Activated CD4-positive, alpha-beta T cell treated with anti-CD3 and anti-CD28 coated beads for 48 hours (primary cell): Measurements from ENCODE around the gene THAP7.
"Not testable (repeated sequence)": the region's sequence is repeated elsewhere in the genome, so short reads cannot be mapped to it uniquely, and the experiment has no call there.

Experiments used
- DNase-seq: peaks from one replicate; pipeline ENCODE4 v3.0.0-alpha.2; 2020

The THAP7 gene

GRCh38 chr22:21012446-21013407, 10.8 kb upstream of the THAP7 start:
- DNase-seq = no peak

- no peak for DNase-seq
Measured at GRCh38 chr22:21010426-21011113, 8.7 kb upstream of the THAP7 start.

DNA sequence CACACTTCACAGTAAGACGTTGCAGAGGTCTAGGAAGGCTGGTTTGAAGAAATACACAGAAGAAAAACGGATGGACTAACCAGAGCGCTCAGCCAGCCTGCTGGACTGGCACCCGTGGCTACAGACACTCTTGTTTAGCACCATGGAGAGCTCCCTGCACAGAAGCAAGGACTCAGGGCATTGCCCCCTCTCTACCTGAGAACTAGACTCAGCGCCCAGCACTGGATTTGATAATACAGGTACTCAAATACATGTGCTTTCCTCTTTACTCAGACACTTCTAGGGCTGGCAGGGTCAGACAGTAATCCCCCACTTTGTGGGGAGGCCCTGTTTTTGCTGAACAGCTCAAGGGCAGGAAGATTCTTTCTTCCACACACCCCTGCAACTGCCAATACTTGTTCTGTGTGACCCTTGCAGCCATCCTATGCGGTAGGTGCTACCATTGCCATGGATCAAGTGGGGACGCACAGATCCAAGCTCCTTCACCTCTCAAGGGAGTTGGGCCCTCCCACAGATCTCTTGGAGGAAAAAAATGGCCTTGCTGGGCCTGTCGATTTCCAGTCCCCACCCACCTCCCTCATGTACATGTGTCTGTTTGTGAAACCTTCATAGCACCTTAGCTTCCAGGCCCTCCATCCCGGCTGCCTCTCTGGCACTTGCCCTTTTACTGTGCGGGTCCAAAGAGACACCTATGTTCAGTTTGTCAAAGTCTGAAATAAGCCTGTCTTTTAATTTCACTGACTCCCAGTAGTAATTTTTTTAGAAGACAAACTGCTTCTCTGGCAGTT, 7.9 kb upstream of the THAP7 start:
- DNase-seq = peak; percentile 36

- not testable (repeated sequence) for DNase-seq
Measured at GRCh38 chr22:21009208-21009607, 7.3 kb upstream of the THAP7 start.

GRCh38 chr22:21003782-21004181, 1.9 kb upstream of the THAP7 start:
- no peak for DNase-seq

DNA sequence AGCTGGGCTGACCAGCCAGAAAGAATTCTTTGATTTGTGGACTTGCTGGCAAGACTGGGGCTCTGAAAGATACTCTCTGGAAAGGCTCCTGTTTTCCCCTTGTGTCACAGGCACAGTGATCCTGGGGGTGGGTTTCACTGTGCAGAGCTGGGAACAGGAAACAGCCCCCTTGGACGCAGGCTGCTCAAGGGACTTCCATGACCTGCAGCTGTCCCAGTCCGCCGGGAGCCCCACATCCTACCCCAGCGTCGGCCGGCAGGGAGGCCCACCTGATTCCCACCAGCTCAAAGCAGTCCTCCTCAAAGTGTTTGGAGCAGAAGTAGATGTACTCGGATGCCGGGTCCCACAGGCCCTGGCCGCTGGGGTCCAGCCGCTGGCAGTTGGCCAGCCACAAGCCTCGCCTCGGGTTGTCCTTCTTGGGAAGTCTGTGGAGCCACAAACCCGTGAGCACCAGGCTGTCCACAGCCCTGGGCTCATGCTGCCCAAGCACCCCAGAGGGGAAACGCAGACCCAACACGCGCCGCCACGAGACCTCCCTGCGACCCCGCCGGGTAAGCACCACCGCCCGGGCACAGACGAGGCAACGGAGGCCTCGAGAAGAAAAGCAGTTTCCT, 824 bp downstream of the THAP7 start:
- peak; percentile 24 for DNase-seq

DNA sequence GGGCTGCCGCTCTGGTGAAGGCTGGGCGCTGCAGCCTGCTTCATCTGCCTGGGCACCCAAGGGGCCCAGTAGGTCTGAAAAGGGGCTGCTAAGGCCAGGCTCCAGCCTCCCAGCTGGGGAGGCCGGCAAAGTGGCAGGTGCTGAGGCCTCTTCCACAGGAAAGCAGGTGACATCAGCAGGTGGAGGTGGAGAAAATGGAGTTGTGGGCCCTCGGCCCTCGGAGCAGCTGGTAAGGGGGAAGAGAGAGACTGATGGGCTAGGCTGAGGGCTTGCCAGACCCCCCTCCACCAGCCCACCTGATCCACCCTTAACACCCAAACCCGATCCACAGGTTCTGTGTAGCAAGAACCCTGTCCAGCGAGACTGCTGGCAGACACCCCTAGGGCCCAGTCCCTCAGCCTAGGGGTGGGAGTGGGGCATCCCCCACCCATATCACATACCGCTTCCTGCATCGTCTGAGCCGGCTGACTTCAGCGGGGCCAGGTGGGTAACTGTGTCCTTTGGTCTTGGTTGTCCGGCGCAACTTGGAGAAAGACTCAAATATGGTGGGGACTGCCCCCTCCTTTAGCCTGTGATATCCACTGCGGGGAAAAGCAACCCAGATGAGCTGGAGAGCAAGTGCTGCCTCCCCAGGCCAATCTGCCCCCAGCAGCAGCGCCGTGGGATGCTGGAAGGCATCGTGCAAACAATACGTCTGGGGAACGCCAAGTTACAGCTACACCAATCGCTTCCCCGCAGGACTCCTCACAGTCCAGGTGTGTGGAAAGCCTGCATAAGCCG, 1.5 kb downstream of the THAP7 start:
- peak; percentile 27 for DNase-seq

- no peak for DNase-seq
Measured at GRCh38 chr22:20999350-21000206, 2.3 kb downstream of the THAP7 start.

DNA sequence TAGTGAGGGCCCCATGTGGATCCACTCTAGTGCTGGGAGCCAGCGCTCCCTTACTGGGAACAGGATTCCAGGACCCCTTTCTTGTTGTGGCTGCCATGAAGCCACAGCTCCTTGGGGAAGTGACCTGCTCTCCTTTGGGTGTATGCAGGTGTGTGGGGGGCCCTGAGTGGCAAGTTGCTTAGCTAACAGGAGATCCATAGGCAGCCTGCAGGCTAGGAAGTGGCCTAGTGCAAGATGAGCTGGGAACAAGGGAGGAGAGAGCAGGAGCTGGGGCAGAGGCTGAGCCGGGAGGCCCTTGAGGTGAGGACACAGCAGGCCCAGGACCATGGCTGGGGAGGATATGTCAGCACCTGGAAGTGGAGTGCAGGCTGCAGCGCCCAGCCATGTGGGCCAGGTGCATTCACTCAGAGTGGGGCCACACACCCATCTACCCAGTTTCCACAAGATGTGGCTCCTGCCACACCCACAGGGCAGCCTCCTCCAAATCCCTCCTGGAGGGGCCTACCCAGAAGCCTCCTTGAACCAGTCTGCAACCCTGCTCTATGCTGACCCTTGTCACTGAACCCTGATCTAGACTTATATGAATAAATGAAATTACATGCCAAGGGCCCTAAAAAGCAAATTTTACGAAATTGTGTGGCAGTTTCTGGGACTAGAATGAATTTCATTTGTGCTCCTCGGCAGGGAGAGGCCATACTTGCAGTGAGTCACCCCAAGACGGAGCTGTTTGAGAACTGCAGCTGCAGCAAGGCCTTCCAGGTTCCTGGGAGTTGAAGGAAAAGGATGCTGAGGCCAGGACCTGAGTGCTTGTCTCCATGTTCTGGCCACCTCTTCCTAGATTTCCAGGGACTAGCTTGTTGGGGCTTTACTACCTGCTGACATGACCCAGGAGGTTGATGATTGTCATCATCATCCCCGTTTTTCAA, 3.2 kb downstream of the THAP7 start:
- no peak for DNase-seq

DNA sequence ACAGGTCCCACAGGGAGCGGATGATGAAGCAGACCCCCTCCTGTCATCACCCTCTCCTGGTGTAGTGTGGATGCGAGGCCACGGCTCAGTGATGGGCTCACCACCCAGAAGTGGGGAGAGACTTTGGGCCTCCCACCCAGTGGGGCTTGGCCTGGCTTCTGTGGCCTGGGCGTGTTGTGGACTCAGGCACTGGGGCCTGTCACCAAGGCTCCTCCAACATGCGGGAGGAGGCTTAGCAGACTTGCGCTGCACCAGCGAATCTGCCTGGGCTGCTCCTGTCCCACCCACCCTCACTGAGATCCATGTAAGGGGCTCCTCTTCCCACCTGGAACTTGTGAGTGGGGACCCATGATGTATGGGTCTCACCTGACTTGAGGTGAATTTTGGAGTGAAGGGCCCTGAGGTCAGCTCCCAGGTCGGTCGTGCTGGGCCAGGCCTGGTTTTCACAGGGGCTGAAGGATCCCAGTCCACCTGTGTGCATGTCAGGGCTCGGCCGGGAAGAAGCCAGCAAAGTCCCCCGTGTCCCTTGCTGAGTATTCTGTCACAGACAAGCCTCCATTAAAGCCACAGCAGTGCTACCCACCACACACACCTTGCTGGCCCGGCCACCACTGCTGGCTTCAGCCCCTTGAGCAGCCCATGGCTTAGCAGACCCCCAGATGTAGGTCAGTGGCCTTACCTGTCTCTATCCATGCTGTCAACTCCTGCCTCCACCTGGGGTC, 4.2 kb downstream of the THAP7 start:
- DNase-seq = no peak

GRCh38 chr22:20996598-20997535, 5.1 kb downstream of the THAP7 start:
- no peak for DNase-seq

DNA sequence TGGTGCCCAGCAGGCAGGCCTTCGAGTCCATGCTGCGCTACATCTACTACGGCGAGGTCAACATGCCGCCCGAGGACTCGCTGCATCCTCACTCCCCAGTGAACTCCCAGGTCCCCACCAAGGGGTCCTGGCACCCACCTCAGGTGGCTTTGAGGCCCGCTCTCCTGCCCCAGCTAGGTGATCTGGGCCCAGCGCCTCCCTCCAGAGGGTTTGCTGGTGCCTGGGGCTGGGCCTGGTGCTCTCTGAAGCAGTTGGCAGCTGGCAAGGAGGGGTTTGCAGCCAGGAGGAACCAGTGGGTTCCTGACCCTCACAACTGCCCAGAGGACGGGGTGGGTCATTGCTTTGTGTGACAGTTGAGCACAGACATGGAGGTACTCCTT, 5.9 kb downstream of the THAP7 start:
- no peak for DNase-seq

GRCh38 chr22:20995329-20996030, 6.4 kb downstream of the THAP7 start:
- DNase-seq = no peak

- DNase-seq = no peak
Measured at GRCh38 chr22:20994902-20995241, 7.0 kb downstream of the THAP7 start.

- DNase-seq = no peak
Measured at GRCh38 chr22:20994128-20994901, 7.6 kb downstream of the THAP7 start.

DNA sequence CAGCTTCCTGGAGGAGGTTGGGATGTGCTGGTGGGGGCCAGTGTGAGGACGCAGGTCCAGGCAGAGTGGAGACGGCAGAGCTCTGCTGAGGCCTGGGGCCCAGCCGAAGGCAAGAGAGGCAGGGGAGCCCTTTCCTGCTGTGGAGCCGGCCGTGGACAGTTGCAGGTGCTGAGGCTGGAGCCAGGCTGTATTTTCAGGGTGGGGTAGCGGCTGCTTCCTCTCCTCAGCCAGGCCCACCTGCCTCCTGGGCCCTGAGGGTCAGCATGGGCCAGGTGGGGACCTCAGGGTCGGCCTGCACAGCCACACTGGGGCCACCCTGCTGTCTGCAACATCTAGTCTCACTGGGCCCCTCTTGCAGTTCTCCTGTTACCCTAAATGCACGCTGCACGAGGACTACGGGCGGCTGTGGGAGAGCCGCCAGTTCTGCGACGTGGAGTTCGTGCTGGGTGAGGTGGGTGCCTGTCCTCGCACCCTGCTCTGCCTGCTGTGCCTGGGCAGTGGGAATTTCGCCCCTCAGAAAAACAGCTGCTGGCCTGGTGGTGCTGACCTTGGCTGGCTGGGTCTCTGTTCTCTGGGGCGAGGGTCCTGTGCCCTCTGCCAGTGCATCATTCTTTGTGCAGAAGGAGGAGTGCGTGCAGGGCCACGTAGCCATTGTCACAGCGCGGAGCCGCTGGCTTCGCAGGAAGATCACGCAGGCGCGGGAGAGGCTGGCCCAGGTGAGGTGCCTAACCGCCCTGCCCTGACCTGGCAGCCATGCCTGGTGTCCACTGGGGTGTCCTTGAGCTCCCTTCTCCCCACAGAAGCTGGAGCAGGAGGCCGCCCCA, 8.4 kb downstream of the THAP7 start:
- DNase-seq = no peak
